ENCODE measurements around the gene CRIP2.

CRIP2 gene

DNA sequence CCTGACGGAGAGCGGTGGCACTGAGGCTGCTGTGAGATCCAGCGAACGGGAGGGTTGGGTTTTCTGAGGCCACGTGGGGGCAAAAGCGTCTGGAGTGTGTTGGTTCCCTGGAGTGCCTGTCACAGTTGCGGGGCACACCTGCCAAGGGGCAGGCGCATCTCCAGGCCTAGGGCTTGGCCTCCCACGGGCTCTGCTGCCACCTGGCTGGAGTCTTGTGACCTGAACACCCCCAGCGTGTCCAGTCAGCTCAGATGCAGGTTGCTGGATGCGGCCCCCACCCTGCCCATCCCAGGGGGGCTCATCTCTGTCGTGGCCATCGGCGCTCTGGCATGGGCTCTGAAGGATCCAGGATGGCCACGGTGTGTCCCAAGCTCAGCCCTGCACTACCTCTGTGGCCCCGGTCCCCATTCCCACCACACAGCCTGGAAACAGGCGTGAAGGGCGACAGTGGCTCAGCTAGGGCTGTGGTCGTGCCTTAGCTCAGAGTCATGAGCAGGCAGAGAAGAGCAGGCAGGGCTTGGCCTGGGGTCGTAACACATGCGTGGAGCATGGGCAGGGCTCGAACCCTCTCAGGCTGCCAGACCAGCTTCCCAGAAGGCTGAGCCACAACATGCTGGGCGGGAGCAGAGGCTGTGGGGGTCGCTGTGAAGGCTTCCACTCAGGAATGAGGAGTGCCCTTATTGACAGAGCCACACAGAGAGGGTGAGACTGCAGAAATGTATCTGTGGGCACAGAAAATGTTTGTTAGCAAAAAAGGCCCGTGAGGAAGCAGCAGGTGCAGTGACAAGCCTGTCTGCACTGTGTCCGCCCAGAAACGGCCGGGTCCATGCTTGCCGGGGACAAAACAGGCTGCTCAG is 23.5 kb upstream of the CRIP2 start:
- no peak overlapping the region for H3K27ac ChIP-seq (ENCODE audit: insufficient read depth, low read depth, low read length, poor library complexity, severe bottlenecking)
- no peaks in the 10 kb centered on the region for H3K9me3 ChIP-seq (ENCODE audit: control insufficient read depth, low read length)
- WGBS, 2 experiments: 96% methylated on average over 29 of the region's 29 CpGs
- no peaks in the 10 kb centered on the region for H3K4me1 ChIP-seq (ENCODE audit: control insufficient read depth, insufficient read depth, low read length)
- H3K4me3 ChIP-seq (ENCODE audit: insufficient read depth, low read depth, low read length): no peak overlapping the region
- H3K36me3 ChIP-seq (ENCODE audit: control insufficient read depth, insufficient read depth, low read length): peaks cover 35% of the 10 kb centered on the region
- no peaks in the 10 kb centered on the region for H3K27me3 ChIP-seq (ENCODE audit: control insufficient read depth, insufficient read depth, low read length, poor library complexity, severe bottlenecking)

DNA sequence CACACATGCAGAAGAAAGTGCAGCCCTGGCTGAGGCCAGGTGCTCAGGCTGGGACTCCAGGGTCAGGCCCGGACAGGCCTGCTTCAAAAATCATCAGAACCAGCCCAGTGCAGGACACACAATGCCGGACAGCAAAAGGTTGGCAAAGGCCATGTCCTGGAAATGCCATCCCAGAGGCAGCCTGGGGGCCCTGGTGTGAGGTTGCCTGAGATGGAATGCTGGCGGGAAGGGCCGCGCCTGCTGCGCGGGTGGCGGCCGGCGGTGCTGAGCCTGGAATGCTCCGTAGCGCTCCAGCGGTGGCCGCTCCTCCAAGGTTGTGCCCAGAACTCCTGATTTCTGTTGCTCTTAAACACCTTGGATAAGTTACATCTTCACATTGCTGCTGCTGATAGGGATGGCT is 21.7 kb upstream of the CRIP2 start:
- Histone ChIP-seq H3K27me3 (ENCODE audit: control insufficient read depth, insufficient read depth, low read length, poor library complexity, severe bottlenecking) (no peaks in the 10 kb centered on the region), H3K36me3 (ENCODE audit: control insufficient read depth, insufficient read depth, low read length) (peaks cover 35% of the 10 kb centered on the region), H3K27ac (ENCODE audit: insufficient read depth, low read depth, low read length, poor library complexity, severe bottlenecking) (no peak overlapping the region), H3K4me3 (ENCODE audit: insufficient read depth, low read depth, low read length) (no peak overlapping the region), H3K4me1 (ENCODE audit: control insufficient read depth, insufficient read depth, low read length) (no peaks in the 10 kb centered on the region), H3K9me3 (ENCODE audit: control insufficient read depth, low read length) (no peaks in the 10 kb centered on the region)
- 88 to 90% methylated on average over 14 of the region's 14 CpGs for WGBS, 2 experiments

DNA sequence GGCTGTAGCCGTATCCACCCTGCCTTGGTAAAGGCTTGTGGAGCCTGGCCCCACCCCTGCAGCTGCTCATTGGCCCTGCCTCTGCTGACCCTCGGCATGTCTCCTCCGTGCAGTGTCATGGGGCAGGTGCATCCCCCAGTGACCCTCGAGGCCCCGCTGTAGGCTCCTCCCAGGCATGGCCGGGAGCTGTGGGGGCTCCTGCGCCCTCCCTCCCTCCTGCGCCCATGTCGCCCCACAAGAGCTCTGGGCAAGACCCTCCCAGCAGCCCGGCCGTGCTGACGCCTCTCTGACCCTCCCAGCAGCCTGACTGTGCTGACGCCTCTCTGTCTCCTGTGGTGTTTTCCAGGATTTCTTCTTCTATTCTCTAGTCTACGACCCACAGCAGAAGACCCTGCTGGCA is 20.8 kb upstream of the CRIP2 start:
- Histone ChIP-seq H3K27ac (ENCODE audit: insufficient read depth, low read depth, low read length, poor library complexity, severe bottlenecking) (no peak overlapping the region), H3K9me3 (ENCODE audit: control insufficient read depth, low read length) (no peaks in the 10 kb centered on the region), H3K4me3 (ENCODE audit: insufficient read depth, low read depth, low read length) (no peak overlapping the region), H3K4me1 (ENCODE audit: control insufficient read depth, insufficient read depth, low read length) (no peaks in the 10 kb centered on the region), H3K36me3 (ENCODE audit: control insufficient read depth, insufficient read depth, low read length) (peaks cover 35% of the 10 kb centered on the region), H3K27me3 (ENCODE audit: control insufficient read depth, insufficient read depth, low read length, poor library complexity, severe bottlenecking) (no peaks in the 10 kb centered on the region)
- WGBS, 2 experiments: 94% methylated on average over 14 of the region's 14 CpGs

DNA sequence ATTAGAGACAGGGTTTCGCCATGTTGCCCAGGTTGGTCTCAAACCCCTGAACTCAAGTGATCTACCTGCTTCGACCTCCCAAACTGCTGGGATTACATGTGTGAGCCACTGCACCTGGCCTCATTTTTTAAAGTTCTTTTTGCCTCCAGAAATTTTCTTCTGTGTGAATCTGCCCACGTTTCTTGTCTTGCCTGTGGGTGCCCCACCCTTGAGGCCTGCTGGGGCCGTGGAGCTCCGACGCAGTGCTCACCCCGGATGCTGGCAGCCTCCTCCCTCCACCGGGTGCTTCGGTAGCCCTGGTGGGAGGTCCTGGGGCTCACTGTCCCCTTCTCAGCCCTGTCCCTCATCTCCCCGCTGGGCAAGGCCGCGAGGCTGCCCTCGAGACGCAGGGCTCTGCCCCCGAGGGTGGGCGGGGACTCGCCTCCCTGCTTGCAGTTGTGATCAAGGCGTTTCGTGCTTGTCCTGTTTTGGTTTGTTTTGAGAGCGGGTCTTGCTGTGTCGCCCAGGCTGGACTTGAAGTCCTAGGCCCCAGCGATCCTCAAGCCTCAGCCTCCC is 19.5 kb upstream of the CRIP2 start:
- H3K27me3 ChIP-seq (ENCODE audit: control insufficient read depth, insufficient read depth, low read length, poor library complexity, severe bottlenecking): no peaks in the 10 kb centered on the region
- H3K9me3 ChIP-seq (ENCODE audit: control insufficient read depth, low read length): no peaks in the 10 kb centered on the region
- no peak overlapping the region for H3K4me3 ChIP-seq (ENCODE audit: insufficient read depth, low read depth, low read length)
- H3K27ac ChIP-seq (ENCODE audit: insufficient read depth, low read depth, low read length, poor library complexity, severe bottlenecking): no peak overlapping the region
- WGBS, 2 experiments: 95% methylated on average over 22 of the region's 22 CpGs
- H3K36me3 ChIP-seq (ENCODE audit: control insufficient read depth, insufficient read depth, low read length): peaks cover 30% of the 10 kb centered on the region
- no peaks in the 10 kb centered on the region for H3K4me1 ChIP-seq (ENCODE audit: control insufficient read depth, insufficient read depth, low read length)

DNA sequence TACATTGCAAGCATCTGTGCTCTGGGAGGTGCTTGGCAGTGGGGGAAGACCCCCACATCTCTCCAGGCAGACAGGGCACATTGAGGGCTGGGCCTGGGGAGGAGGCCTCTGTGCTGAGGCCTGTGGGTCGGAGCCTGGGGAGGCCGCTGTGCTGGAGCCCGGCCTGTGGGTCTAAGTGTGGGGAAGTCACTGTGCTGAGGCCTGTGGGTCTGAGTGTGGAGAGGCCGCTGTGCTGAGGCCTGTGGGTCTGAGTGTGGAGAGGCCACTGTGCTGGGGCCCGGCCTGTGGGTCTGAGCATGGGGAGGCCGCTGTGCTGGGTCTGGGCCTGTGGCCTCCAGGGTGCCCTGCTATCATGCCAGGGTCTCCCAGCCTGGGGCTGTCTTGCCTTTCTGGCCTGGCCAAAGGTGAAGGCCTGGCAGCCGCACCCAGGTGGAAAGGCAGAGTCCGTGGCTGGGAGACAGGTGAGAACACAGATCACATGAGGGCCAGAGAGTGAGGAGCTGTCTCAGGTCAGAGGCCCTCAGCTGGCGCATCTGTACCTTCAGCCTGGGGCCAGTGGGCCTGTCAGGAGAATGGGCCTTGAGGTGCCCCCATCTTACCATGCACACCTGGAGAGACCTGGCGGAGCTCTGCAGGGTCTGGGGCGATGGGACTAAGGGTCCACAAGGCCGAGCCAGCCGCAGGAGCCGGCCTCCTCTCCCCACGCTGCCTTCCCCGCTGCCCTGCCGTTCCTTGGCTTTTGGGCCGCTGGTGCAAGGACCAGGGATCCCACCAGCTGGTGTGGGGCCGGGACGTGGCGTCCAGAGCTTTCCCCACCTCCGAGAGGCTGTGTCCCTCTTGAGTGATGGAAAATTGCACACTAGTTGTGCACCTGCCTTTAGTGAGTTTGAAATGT is 18.6 kb upstream of the CRIP2 start:
- Histone ChIP-seq H3K27ac (ENCODE audit: insufficient read depth, low read depth, low read length, poor library complexity, severe bottlenecking) (no peak overlapping the region), H3K4me1 (ENCODE audit: control insufficient read depth, insufficient read depth, low read length) (no peaks in the 10 kb centered on the region), H3K36me3 (ENCODE audit: control insufficient read depth, insufficient read depth, low read length) (peaks cover 29% of the 10 kb centered on the region), H3K4me3 (ENCODE audit: insufficient read depth, low read depth, low read length) (no peak overlapping the region), H3K9me3 (ENCODE audit: control insufficient read depth, low read length) (no peaks in the 10 kb centered on the region), H3K27me3 (ENCODE audit: control insufficient read depth, insufficient read depth, low read length, poor library complexity, severe bottlenecking) (no peaks in the 10 kb centered on the region)
- WGBS, 2 experiments: 91 to 92% methylated on average over 22 of the region's 22 CpGs

DNA sequence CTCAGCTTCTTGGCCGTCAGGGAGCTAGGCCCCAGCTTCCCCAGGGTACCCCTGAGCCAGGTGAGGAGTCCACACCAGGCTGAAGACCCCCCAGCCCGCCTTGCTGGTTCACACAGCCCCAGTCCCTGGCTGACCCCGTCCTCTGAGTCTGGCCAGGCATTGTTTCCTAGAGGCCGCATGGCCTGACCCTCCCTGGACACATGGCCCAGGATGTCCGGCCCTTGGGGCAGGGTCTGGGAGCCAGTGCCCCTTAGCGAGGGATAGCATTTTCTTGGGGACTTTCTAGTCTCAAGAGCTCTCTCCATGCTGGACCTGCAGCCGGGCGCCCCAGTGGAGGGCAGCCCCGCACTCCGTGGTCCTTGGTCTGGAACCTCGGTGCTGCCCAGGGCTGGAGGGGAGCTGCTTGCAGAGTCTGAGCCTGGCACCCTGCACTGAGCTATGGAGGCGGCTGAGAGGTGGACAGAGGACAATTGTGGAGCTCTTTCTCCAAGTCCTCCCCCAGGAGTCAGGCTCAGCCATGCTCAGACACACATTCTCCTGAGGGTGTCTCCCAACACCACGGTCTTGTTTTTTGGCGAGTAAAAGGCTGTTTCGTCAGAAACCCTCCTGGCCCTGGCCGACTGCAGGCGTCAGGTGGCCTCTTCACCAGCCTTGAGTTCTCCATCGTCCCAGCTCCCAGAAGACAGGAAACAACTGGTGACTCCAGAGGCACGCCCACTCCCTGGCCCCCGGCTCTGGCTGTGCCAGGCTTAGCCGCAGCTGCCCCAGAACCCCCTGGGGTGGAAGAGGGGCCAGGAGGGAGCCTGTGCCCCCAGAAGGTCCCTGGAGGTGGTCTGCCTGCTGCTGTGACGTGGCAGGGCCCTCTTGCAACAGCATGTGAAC is 17.6 kb upstream of the CRIP2 start:
- H3K27ac ChIP-seq (ENCODE audit: insufficient read depth, low read depth, low read length, poor library complexity, severe bottlenecking): no peak overlapping the region
- WGBS, 2 experiments: 96% methylated on average over 22 of the region's 22 CpGs
- H3K36me3 ChIP-seq (ENCODE audit: control insufficient read depth, insufficient read depth, low read length): peaks cover 28% of the 10 kb centered on the region

DNA sequence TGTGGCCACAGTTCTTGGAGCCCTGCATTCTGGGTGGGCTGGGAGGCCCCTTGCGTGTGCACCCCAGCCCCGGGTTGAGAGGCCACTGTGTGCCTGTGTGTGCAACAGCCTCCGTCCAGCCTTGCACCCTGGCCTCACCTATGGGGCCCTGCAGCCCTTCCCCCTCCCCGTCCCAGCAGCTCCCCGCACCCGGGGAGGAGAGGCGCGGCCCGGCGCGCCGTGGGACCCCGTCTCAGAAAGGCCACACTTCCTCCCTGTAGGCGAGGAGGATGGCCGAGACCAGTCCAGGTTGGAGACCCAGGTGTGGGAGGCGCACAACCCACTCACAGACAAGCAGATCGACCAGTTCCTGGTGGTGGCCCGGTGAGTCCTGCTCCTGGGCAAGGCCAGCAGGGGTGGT is 16.6 kb upstream of the CRIP2 start:
- Histone ChIP-seq H3K9me3 (ENCODE audit: control insufficient read depth, low read length) (no peaks in the 10 kb centered on the region), H3K4me3 (ENCODE audit: insufficient read depth, low read depth, low read length) (no peak overlapping the region), H3K27me3 (ENCODE audit: control insufficient read depth, insufficient read depth, low read length, poor library complexity, severe bottlenecking) (no peaks in the 10 kb centered on the region), H3K36me3 (ENCODE audit: control insufficient read depth, insufficient read depth, low read length) (peaks cover 31% of the 10 kb centered on the region), H3K27ac (ENCODE audit: insufficient read depth, low read depth, low read length, poor library complexity, severe bottlenecking) (no peak overlapping the region), H3K4me1 (ENCODE audit: control insufficient read depth, insufficient read depth, low read length) (peaks cover 2% of the 10 kb centered on the region)
- WGBS, 2 experiments: 90 to 92% methylated on average over 18 of the region's 18 CpGs

More for the DNA sequence above, 17.6 kb upstream of the CRIP2 start:
- Histone ChIP-seq H3K27me3 (ENCODE audit: control insufficient read depth, insufficient read depth, low read length, poor library complexity, severe bottlenecking) (no peaks in the 10 kb centered on the region), H3K9me3 (ENCODE audit: control insufficient read depth, low read length) (no peaks in the 10 kb centered on the region), H3K4me3 (ENCODE audit: insufficient read depth, low read depth, low read length) (no peak overlapping the region), H3K4me1 (ENCODE audit: control insufficient read depth, insufficient read depth, low read length) (no peaks in the 10 kb centered on the region)

DNA sequence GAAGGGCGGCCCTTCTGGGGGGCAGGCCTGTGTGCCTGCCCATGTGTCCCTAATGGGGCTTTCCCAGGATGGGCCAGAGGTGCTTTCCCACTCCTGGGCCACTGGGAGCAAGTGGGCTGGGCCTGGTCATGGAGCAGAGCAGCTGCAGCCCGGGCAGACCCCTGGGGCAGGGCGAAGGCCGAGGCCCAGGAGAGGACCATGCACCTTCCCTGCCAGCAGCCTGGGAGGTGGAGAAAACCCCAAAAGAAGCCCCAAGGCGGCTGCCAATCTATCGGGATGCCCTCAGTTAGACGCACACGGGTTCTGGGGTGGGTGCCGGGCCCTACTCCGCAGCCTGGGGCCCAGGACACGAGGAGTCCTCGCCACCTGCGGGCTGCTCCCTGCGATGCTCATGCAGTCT is 16.1 kb upstream of the CRIP2 start:
- Histone ChIP-seq H3K9me3 (ENCODE audit: control insufficient read depth, low read length) (no peaks in the 10 kb centered on the region), H3K36me3 (ENCODE audit: control insufficient read depth, insufficient read depth, low read length) (peaks cover 37% of the 10 kb centered on the region), H3K27ac (ENCODE audit: insufficient read depth, low read depth, low read length, poor library complexity, severe bottlenecking) (no peak overlapping the region), H3K4me3 (ENCODE audit: insufficient read depth, low read depth, low read length) (no peak overlapping the region), H3K27me3 (ENCODE audit: control insufficient read depth, insufficient read depth, low read length, poor library complexity, severe bottlenecking) (no peaks in the 10 kb centered on the region), H3K4me1 (ENCODE audit: control insufficient read depth, insufficient read depth, low read length) (peaks cover 4% of the 10 kb centered on the region)
- 89 to 90% methylated on average over 14 of the region's 14 CpGs for WGBS, 2 experiments

DNA sequence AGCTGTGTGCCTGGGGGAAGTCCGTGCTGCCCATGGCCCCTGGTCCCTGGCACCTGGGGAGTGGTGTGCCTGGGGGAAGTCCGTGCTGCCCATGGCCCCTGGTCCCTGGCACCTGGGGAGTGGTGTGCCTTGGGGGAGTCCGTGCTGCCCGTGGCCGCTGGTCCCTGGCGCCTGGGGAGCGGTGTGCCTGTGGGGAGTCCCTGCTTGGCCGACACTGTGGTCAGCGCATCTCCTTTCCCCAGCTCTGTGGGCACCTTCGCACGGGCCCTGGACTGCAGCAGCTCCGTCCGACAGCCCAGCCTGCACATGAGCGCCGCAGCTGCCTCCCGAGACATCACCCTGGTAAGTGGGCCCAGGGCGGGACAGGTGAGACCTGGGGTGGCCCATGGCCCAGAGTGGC is 14.5 kb upstream of the CRIP2 start:
- no peak overlapping the region for H3K27ac ChIP-seq (ENCODE audit: insufficient read depth, low read depth, low read length, poor library complexity, severe bottlenecking)
- peaks cover 4% of the 10 kb centered on the region for H3K4me1 ChIP-seq (ENCODE audit: control insufficient read depth, insufficient read depth, low read length)
- H3K36me3 ChIP-seq (ENCODE audit: control insufficient read depth, insufficient read depth, low read length): peaks cover 29% of the 10 kb centered on the region
- no peak overlapping the region for H3K4me3 ChIP-seq (ENCODE audit: insufficient read depth, low read depth, low read length)
- no peaks in the 10 kb centered on the region for H3K9me3 ChIP-seq (ENCODE audit: control insufficient read depth, low read length)
- WGBS, 2 experiments: 95% methylated on average over 17 of the region's 17 CpGs
- H3K27me3 ChIP-seq (ENCODE audit: control insufficient read depth, insufficient read depth, low read length, poor library complexity, severe bottlenecking): no peaks in the 10 kb centered on the region
